GM18858 (cell line): ENCODE measurements around the gene TNRC6B.
"Not testable (repeated sequence)": the region's sequence is repeated elsewhere in the genome, so short reads cannot be mapped to it uniquely, and the experiment has no call there.

Experiments used
- ATAC-seq: cut with Tn5 transposase; IDR thresholded peaks from one replicate; pipeline ENCODE4 v1.9.1; 2021; ENCODE audit not compliant: unreplicated experiment

Gene TNRC6B

GRCh38 chr22:40279017-40279416 lies 101.3 kb downstream of the TNRC6B start:
- no peak for ATAC-seq

GRCh38 chr22:40281717-40282116 lies 104.0 kb downstream of the TNRC6B start:
- ATAC-seq, result no peak

GRCh38 chr22:40285513-40285912 lies 107.8 kb downstream of the TNRC6B start:
- ATAC-seq, result no peak

GRCh38 chr22:40289991-40290459 lies 112.3 kb downstream of the TNRC6B start:
- ATAC-seq, result no peak

GRCh38 chr22:40290516-40290915 lies 112.8 kb downstream of the TNRC6B start:
- no peak for ATAC-seq

- no peak for ATAC-seq
Measured at GRCh38 chr22:40294696-40295095, 117.0 kb downstream of the TNRC6B start.

- ATAC-seq, result no peak
Measured at GRCh38 chr22:40300316-40300715, 122.6 kb downstream of the TNRC6B start.

GRCh38 chr22:40300884-40301672 lies 123.4 kb downstream of the TNRC6B start:
- ATAC-seq, result peak; percentile 44

GRCh38 chr22:40302149-40302548 lies 124.4 kb downstream of the TNRC6B start:
- no peak for ATAC-seq

GRCh38 chr22:40305625-40306024 lies 127.9 kb downstream of the TNRC6B start:
- no peak for ATAC-seq

GRCh38 chr22:40308999-40309573 lies 131.4 kb downstream of the TNRC6B start:
- ATAC-seq, result no peak

GRCh38 chr22:40309631-40310030 lies 131.9 kb downstream of the TNRC6B start:
- ATAC-seq, result no peak

- no peak for ATAC-seq
Measured at GRCh38 chr22:40310081-40310767, 132.5 kb downstream of the TNRC6B start.

- no peak for ATAC-seq
Measured at GRCh38 chr22:40310768-40311120, 133.0 kb downstream of the TNRC6B start.

- ATAC-seq, result not testable (repeated sequence)
Measured at GRCh38 chr22:40311646-40312045, 133.9 kb downstream of the TNRC6B start.

GRCh38 chr22:40312050-40312449 lies 134.3 kb downstream of the TNRC6B start:
- no peak for ATAC-seq

GRCh38 chr22:40313007-40313406 lies 135.3 kb downstream of the TNRC6B start:
- no peak for ATAC-seq

GRCh38 chr22:40314041-40314440 lies 136.3 kb downstream of the TNRC6B start:
- no peak for ATAC-seq

GRCh38 chr22:40320687-40321086 lies 143.0 kb downstream of the TNRC6B start:
- no peak for ATAC-seq

GRCh38 chr22:40322021-40322420 lies 144.3 kb downstream of the TNRC6B start:
- ATAC-seq, result no peak

GRCh38 chr22:40322818-40323447 lies 145.2 kb downstream of the TNRC6B start:
- ATAC-seq, result no peak
